C1 segment of cervical spinal cord (tissue), 14 donors: ENCODE results near the gene FAM47E.
A peak's percentile ranks its signal among the peaks of the same experiment; 100 is the strongest.
"Not testable (repeated sequence)": the region's sequence is repeated elsewhere in the genome, so short reads cannot be mapped to it uniquely, and the experiment has no call there.

Experiments
- DNase-seq, 14 donors: peaks; one replicate each; lab custom pipeline; 2025; lab: John Stamatoyannopoulos, UW

Gene FAM47E

GRCh38 chr4:76224171-76224570 is 27.4 kb upstream of the FAM47E start:
- DNase-seq, result no peak

GRCh38 chr4:76226418-76226817 is 25.1 kb upstream of the FAM47E start:
- no peak for DNase-seq

GRCh38 chr4:76232681-76233080 is 18.8 kb upstream of the FAM47E start:
- DNase-seq, result no peak

GRCh38 chr4:76233083-76233482 is 18.4 kb upstream of the FAM47E start:
- no peak for DNase-seq

GRCh38 chr4:76233529-76233928 is 18.0 kb upstream of the FAM47E start:
- no peak for DNase-seq

GRCh38 chr4:76233967-76234678 is 17.4 kb upstream of the FAM47E start:
- DNase-seq, result peak in 1 of 14 donors; percentile 17

- no peak for DNase-seq
These were observed 16.9 kb upstream of the FAM47E start for GRCh38 chr4:76234679-76235044.

- no peak for DNase-seq
These were observed 16.1 kb upstream of the FAM47E start for GRCh38 chr4:76235407-76235806.

GRCh38 chr4:76235915-76236314 is 15.6 kb upstream of the FAM47E start:
- DNase-seq, result no peak

GRCh38 chr4:76238236-76238635 is 13.3 kb upstream of the FAM47E start:
- DNase-seq, result no peak

GRCh38 chr4:76238701-76239100 is 12.8 kb upstream of the FAM47E start:
- no peak for DNase-seq

- DNase-seq, result no peak
These were observed 11.3 kb upstream of the FAM47E start for GRCh38 chr4:76240236-76240635.

- not testable (repeated sequence) for DNase-seq
These were observed 7.6 kb upstream of the FAM47E start for GRCh38 chr4:76243877-76244276.

- no peak for DNase-seq
These were observed 5.5 kb upstream of the FAM47E start for GRCh38 chr4:76246025-76246424.

GRCh38 chr4:76246852-76247251 is 4.7 kb upstream of the FAM47E start:
- no peak for DNase-seq

GRCh38 chr4:76250962-76251361 is 559 bp upstream of the FAM47E start:
- DNase-seq, result no peak

- no peak for DNase-seq
These were observed 741 bp downstream of the FAM47E start for GRCh38 chr4:76252271-76252653.

- no peak for DNase-seq
These were observed 2.0 kb downstream of the FAM47E start for GRCh38 chr4:76253511-76253910.

- DNase-seq, result no peak
These were observed 4.5 kb downstream of the FAM47E start for GRCh38 chr4:76256032-76256431.

GRCh38 chr4:76256968-76257367 is 5.4 kb downstream of the FAM47E start:
- no peak for DNase-seq

- DNase-seq, result no peak
These were observed 6.3 kb downstream of the FAM47E start for GRCh38 chr4:76257824-76258223.

GRCh38 chr4:76260571-76260970 is 9.1 kb downstream of the FAM47E start:
- no peak for DNase-seq

- DNase-seq, result no peak
These were observed 14.2 kb downstream of the FAM47E start for GRCh38 chr4:76265631-76266218.

- no peak for DNase-seq
These were observed 15.1 kb downstream of the FAM47E start for GRCh38 chr4:76266627-76267026.
